H1 (cell line): ENCODE measurements around the gene ARSK. TPM values are rescaled to one million over a fixed set of nuclear protein-coding genes. Genes with fewer than 3 reads are reported as not detected.

Experiments used
- CTCF ChIA-PET: fragments of 300-600 bp; sonication (Branson Sonifier 250); formaldehyde crosslinking; loops from one replicate; lab custom pipeline; 2021; ENCODE audit not compliant: partially characterized antibody; lab: Charles Lee
- POLR2A ChIA-PET: fragments of 300-600 bp; sonication (Branson Sonifier 250); formaldehyde crosslinking; loops from one replicate; lab custom pipeline; 2021; ENCODE audit warnings: inconsistent platforms; ENCODE audit not compliant: partially characterized antibody; lab: Charles Lee
- DNase-seq, 2 experiments: peaks; one replicate each; pipeline versions ENCODE4 v3.0.0 to v3.0.0-alpha.2; 2010 to 2022; ENCODE audit warnings: low spot score in 2 of 2, low read depth in 1 of 2, mixed read lengths in 1 of 2
- FAIRE-seq: peaks from 2 replicates; lab custom pipeline; 2011; peaks lifted over from hg19 to GRCh38; lab: Jason Lieb, UNC
- H2AFZ ChIP-seq: 2 replicates; pipeline ENCODE4 v1.8.1; 2012; ENCODE audit warnings: low read length, inconsistent platforms
- H2AK5ac ChIP-seq: 2 replicates; pipeline ENCODE4 v1.6.1; 2013; ENCODE audit warnings: low read depth, low read length
- H2BK120ac ChIP-seq: replicated peaks from 2 replicates; pipeline ENCODE3; 2013; ENCODE audit warnings: low read depth, low read length, inconsistent platforms
- H2BK12ac ChIP-seq: 2 replicates; pipeline ENCODE4 v1.6.1; 2013; ENCODE audit warnings: low read depth, low read length
- H2BK15ac ChIP-seq: 2 replicates; pipeline ENCODE4 v1.6.1; 2013; ENCODE audit warnings: low read length
- H2BK20ac ChIP-seq: 2 replicates; pipeline ENCODE4 v1.6.1; 2013; ENCODE audit warnings: low read length
- H2BK5ac ChIP-seq: 2 replicates; pipeline ENCODE4 v1.6.1; 2013; ENCODE audit warnings: low read depth, low read length
- H3K14ac ChIP-seq: 2 replicates; pipeline ENCODE4 v1.6.1; 2013; ENCODE audit warnings: inconsistent platforms; ENCODE audit not compliant: insufficient read length
- H3K18ac ChIP-seq: 2 replicates; pipeline ENCODE4 v1.6.1; 2013; ENCODE audit warnings: low read length; ENCODE audit errors: extremely low read depth
- H3K23ac ChIP-seq: 2 replicates; pipeline ENCODE4 v1.6.1; 2013; ENCODE audit warnings: inconsistent platforms; ENCODE audit not compliant: insufficient read length
- H3K23me2 ChIP-seq: 2 replicates; pipeline ENCODE4 v1.6.1; 2013; ENCODE audit warnings: low read depth, low read length
- H3K27ac ChIP-seq: 2 replicates; pipeline ENCODE4 v1.6.1; 2011; ENCODE audit warnings: low read depth, low read length, inconsistent platforms
- H3K27me3 ChIP-seq, 4 experiments: replicated peaks in 1 of 4; 1 replicate in 1 of 4; 2 replicates in 3 of 4; pipeline versions ENCODE4 v1.6.1 to v1.8.1; 2011 to 2013; ENCODE audit warnings: low read length in 3 of 4, mild to moderate bottlenecking in 3 of 4, inconsistent platforms in 2 of 4, mixed read lengths in 2 of 4, moderate library complexity in 1 of 4; ENCODE audit not compliant: control insufficient read depth in 3 of 4, insufficient read depth in 3 of 4; ENCODE audit errors: extremely low read depth in 1 of 4
- H3K36me3 ChIP-seq, 4 experiments: 2 replicates each; pipeline versions ENCODE4 v1.6.1 to v1.8.1; 2011 to 2013; ENCODE audit warnings: mild to moderate bottlenecking in 4 of 4, low read length in 3 of 4, moderate library complexity in 2 of 4, control low read depth in 1 of 4, inconsistent platforms in 1 of 4; ENCODE audit not compliant: insufficient read depth in 4 of 4, control insufficient read depth in 2 of 4
- H3K4ac ChIP-seq: replicated peaks from 2 replicates; pipeline ENCODE3; 2013; ENCODE audit warnings: low read length, low read depth, mixed read lengths, inconsistent platforms; ENCODE audit not compliant: insufficient read length
- H3K4me1 ChIP-seq, 4 experiments: replicated peaks in 1 of 4; 1 replicate in 1 of 4; 2 replicates in 3 of 4; pipeline versions ENCODE4 v1.6.1 to v1.8.1; 2011 to 2013; ENCODE audit warnings: low read length in 3 of 4, inconsistent platforms in 2 of 4, mixed read lengths in 1 of 4; ENCODE audit not compliant: insufficient read depth in 4 of 4, control insufficient read depth in 3 of 4
- H3K4me2 ChIP-seq, 2 experiments: 2 replicates each; pipeline versions ENCODE4 v1.6.1 to v1.8.1; 2011 to 2013; ENCODE audit warnings: low read depth in 2 of 2, low read length in 2 of 2, control low read depth in 1 of 2, inconsistent platforms in 1 of 2, mild to moderate bottlenecking in 1 of 2; ENCODE audit not compliant: insufficient read depth in 1 of 2
- H3K4me3 ChIP-seq, 4 experiments: fragments of 200-600, 300-600 bp in 1 of 4; sonication (generic), shearing (Covaris generic), sonication (Bioruptor Twin) in 1 of 4; 2 replicates each; pipeline versions ENCODE4 v1.5.1 to v1.8.1; 2011 to 2016; ENCODE audit warnings: low read length in 4 of 4, low read depth in 3 of 4, control low read depth in 2 of 4, inconsistent platforms in 2 of 4, mild to moderate bottlenecking in 2 of 4, mixed read lengths in 1 of 4, moderate library complexity in 1 of 4; ENCODE audit not compliant: insufficient read depth in 2 of 4; ENCODE audit errors: extremely low read depth in 1 of 4
- H3K56ac ChIP-seq: replicated peaks from 2 replicates; pipeline ENCODE3; 2013; ENCODE audit warnings: low read depth, mild to moderate bottlenecking, mixed read lengths, low read length, inconsistent platforms; ENCODE audit not compliant: insufficient read length
- H3K79me1 ChIP-seq: 2 replicates; pipeline ENCODE4 v1.6.1; 2013; ENCODE audit warnings: low read depth, low read length, control low read depth
- H3K79me2 ChIP-seq, 2 experiments: 2 replicates each; pipeline versions ENCODE4 v1.6.1 to v1.8.1; 2012 to 2013; ENCODE audit warnings: low read length in 2 of 2, mild to moderate bottlenecking in 2 of 2, inconsistent platforms in 1 of 2; ENCODE audit not compliant: insufficient read depth in 2 of 2, control insufficient read depth in 1 of 2
- H3K9ac ChIP-seq, 4 experiments: replicated peaks in 1 of 4; 1 replicate in 1 of 4; 2 replicates in 3 of 4; pipeline versions ENCODE4 v1.6.1 to v1.8.1; 2011 to 2013; ENCODE audit warnings: low read depth in 3 of 4, low read length in 3 of 4, control low read depth in 2 of 4, mild to moderate bottlenecking in 2 of 4, moderate library complexity in 2 of 4, inconsistent platforms in 1 of 4; ENCODE audit errors: extremely low read depth in 1 of 4
- H3K9me3 ChIP-seq, 2 experiments: 2 replicates each; pipeline versions ENCODE4 v1.6.1 to v1.8.1; 2012 to 2013; ENCODE audit warnings: mild to moderate bottlenecking in 2 of 2, moderate library complexity in 2 of 2, control low read depth in 1 of 2, inconsistent platforms in 1 of 2, low read depth in 1 of 2, low read length in 1 of 2, mixed read lengths in 1 of 2; ENCODE audit not compliant: insufficient read depth in 2 of 2
- H4K20me1 ChIP-seq, 2 experiments: replicated peaks in 1 of 2; 2 replicates each; pipeline versions ENCODE3 to v1.8.1; 2011 to 2013; ENCODE audit warnings: inconsistent platforms in 2 of 2, low read length in 2 of 2, mild to moderate bottlenecking in 1 of 2; ENCODE audit not compliant: insufficient read depth in 2 of 2, control insufficient read depth in 1 of 2
- H4K5ac ChIP-seq: 2 replicates; pipeline ENCODE4 v1.6.1; 2013; ENCODE audit warnings: low read length, low read depth, mixed read lengths, inconsistent platforms; ENCODE audit not compliant: insufficient read length
- H4K8ac ChIP-seq: 2 replicates; pipeline ENCODE4 v1.8.0; 2013; ENCODE audit warnings: mild to moderate bottlenecking, moderate library complexity, low read length, inconsistent platforms; ENCODE audit not compliant: insufficient read depth; ENCODE audit errors: extremely low read depth
- H4K91ac ChIP-seq: replicated peaks from 2 replicates; pipeline ENCODE3; 2013; ENCODE audit warnings: low read length, mixed read lengths, inconsistent platforms; ENCODE audit not compliant: insufficient read length
- CREB1 ChIP-seq: IDR thresholded peaks from 2 replicates; pipeline ENCODE4 v1.6.1; 2012; ENCODE audit warnings: inconsistent platforms
- EP300 ChIP-seq, 2 experiments: IDR thresholded peaks; 1 replicate in 1 of 2; 2 replicates in 1 of 2; pipeline ENCODE4 v1.6.1; 2011 to 2012; ENCODE audit warnings: low read depth in 2 of 2, low read length in 2 of 2, mild to moderate bottlenecking in 2 of 2, borderline replicate concordance in 1 of 2, inconsistent platforms in 1 of 2, moderate library complexity in 1 of 2
- EZH2 ChIP-seq: fragments of 200-600 bp; sonication (generic); IDR thresholded peaks from 2 replicates; pipeline ENCODE4 v1.7.1; 2012; ENCODE audit warnings: low read depth, mild to moderate bottlenecking, moderate library complexity, low read length, inconsistent platforms; ENCODE audit not compliant: severe bottlenecking
- FOSL1 ChIP-seq: IDR thresholded peaks from 2 replicates; pipeline ENCODE4 v1.6.1; 2011; ENCODE audit warnings: mild to moderate bottlenecking, low read depth, low read length, moderate library complexity; ENCODE audit not compliant: insufficient read depth
- KDM4A ChIP-seq: IDR thresholded peaks from one replicate; pipeline ENCODE4 v1.7.1; 2012; ENCODE audit warnings: low read depth, mild to moderate bottlenecking, moderate library complexity, low read length, inconsistent platforms; ENCODE audit not compliant: severe bottlenecking
- MAFK ChIP-seq: IDR thresholded peaks from 2 replicates; pipeline ENCODE4 v1.6.1; 2012; ENCODE audit warnings: low read depth, mild to moderate bottlenecking, improper control_type of control experiment, low read length
- NRF1 ChIP-seq: IDR thresholded peaks from 2 replicates; pipeline ENCODE4 v1.6.1; 2011; ENCODE audit warnings: mild to moderate bottlenecking, low read depth, low read length, improper control_type of control experiment
- RNF2 ChIP-seq: fragments of 200-900, 300-1000 bp; sonication (generic); IDR thresholded peaks from 2 replicates; pipeline ENCODE4 v1.7.1; 2016; ENCODE audit warnings: borderline replicate concordance, low read depth, mild to moderate bottlenecking, antibody characterized with exemption, low read length; ENCODE audit not compliant: poor library complexity, severe bottlenecking; ENCODE audit errors: missing control alignments
- TAF7 ChIP-seq: optimal IDR thresholded peaks from 2 replicates; pipeline ENCODE3; 2011; ENCODE audit warnings: low read depth, mild to moderate bottlenecking, inconsistent platforms, low read length, moderate library complexity, borderline replicate concordance
- TBP ChIP-seq: IDR thresholded peaks from 2 replicates; pipeline ENCODE4 v1.6.1; 2011; ENCODE audit warnings: low read depth, low read length, improper control_type of control experiment
- WGBS, 2 experiments: shearing (Covaris generic) in 1 of 2; methylation state at CpG; one replicate each; pipeline versions ENCODE4 v1.1.6 to v1.1.7; 2013 to 2015; ENCODE audit warnings: low lambda C conversion rate in 2 of 2, mixed read lengths in 2 of 2, inconsistent platforms in 1 of 2, low coverage in 1 of 2, missing lambda C conversion rate in 1 of 2; ENCODE audit not compliant: insufficient replicate concordance in 2 of 2, insufficient coverage in 1 of 2, insufficient read length in 1 of 2; ENCODE audit errors: extremely low coverage in 1 of 2, missing lambda C conversion rate in 1 of 2; 5-methylcytosine and 5-hydroxymethylcytosine counted together
- polyA plus RNA-seq, 7 experiments: library from polyadenylated mRNA; depleted of rRNA in 3 of 7; stranded (reverse) in 5 of 7; unstranded in 2 of 7; fragments of >200 nt in 5 of 7; fragments of 200-250 nt in 2 of 7; gene quantifications; 1 replicate in 5 of 7; 2 replicates in 1 of 7; 4 replicates in 1 of 7; pipeline versions ENCODE4 v1.2.1 to v1.2.3, GENCODE V29; 2011 to 2013; ENCODE audit warnings: missing spikeins in 2 of 7, mixed read lengths in 2 of 7
- total RNA-seq: library from RNA; stranded (reverse); fragmentation: NEBNext Ultra II Directional; extraction: Animal tissue kit (Norgen Biotek cat#: 25700); gene quantifications from 2 replicates; pipeline ENCODE4 v1.2.1, GENCODE V29; 2021
- TF ChIP-seq, protein P1 (sequence below): IDR thresholded peaks from 2 replicates; pipeline ENCODE4 v1.6.1; 2011; ENCODE audit warnings: low read depth, mild to moderate bottlenecking, low read length; ENCODE audit not compliant: insufficient read depth
- TF ChIP-seq, protein P2 (sequence below): IDR thresholded peaks from 2 replicates; pipeline ENCODE4 v1.6.1; 2011; ENCODE audit warnings: low read length, improper control_type of control experiment

ARSK gene
- total and polyA plus RNA-seq, 2 of the 8 experiments (the other 6 are each of a cell fraction or from before 2014, with no cell fraction given) = 8.4 to 14.1 TPM

DNA sequence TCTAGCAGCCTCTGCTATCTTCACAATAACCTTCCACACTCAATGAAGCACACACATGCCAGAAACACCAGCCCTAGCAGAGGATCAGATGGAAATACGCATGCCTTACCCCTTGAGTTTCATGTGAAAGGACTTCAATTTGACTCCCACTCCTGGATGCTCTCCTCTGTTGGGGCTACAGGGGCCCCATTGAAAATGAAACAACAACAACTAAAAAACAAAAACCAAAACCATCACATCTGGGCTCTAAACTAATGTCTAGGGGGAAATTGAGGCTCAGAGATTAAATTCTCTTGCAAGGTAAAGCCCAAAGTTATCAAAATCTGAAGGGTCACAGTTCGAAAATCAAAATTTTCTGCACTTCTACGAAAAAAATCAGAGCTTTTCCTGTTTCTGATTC is 83.7 kb downstream of the ARSK start:
- H3K4ac ChIP-seq = no peak overlapping the region
- ChIA-PET POLR2A (no interaction called here), CTCF (no interaction called here)
- no peaks in the 10 kb centered on the region for H3K79me2 ChIP-seq
- H3K4me3 ChIP-seq = no peak overlapping the region
- H3K27ac ChIP-seq = no peak overlapping the region
- no peak overlapping the region for H3K56ac ChIP-seq
- no peaks in the 10 kb centered on the region for H3K27me3 ChIP-seq
- no peak overlapping the region for H4K8ac ChIP-seq
- no peak overlapping the region for H4K91ac ChIP-seq
- no peak overlapping the region for H2BK15ac ChIP-seq
- no peak overlapping the region for H3K18ac ChIP-seq
- no peak overlapping the region for H2BK5ac ChIP-seq
- no peak overlapping the region for H2BK120ac ChIP-seq
- no peak overlapping the region for H2BK20ac ChIP-seq
- no peak overlapping the region for H3K4me2 ChIP-seq
- TF ChIP-seq FOSL1 = no peak
- TF ChIP-seq, protein P1, sequence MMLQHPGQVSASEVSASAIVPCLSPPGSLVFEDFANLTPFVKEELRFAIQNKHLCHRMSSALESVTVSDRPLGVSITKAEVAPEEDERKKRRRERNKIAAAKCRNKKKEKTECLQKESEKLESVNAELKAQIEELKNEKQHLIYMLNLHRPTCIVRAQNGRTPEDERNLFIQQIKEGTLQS = no peak
- no peak for TF ChIP-seq MAFK
- TF ChIP-seq TBP = no peak
- TF ChIP-seq, protein P2, sequence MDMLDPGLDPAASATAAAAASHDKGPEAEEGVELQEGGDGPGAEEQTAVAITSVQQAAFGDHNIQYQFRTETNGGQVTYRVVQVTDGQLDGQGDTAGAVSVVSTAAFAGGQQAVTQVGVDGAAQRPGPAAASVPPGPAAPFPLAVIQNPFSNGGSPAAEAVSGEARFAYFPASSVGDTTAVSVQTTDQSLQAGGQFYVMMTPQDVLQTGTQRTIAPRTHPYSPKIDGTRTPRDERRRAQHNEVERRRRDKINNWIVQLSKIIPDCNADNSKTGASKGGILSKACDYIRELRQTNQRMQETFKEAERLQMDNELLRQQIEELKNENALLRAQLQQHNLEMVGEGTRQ = no peak
- TF ChIP-seq CREB1 = no peak
- TF ChIP-seq EZH2 = no peak
- no peak for TF ChIP-seq EP300 (IDR thresholded peaks at IDR 0.05; ENCODE audit: borderline replicate concordance in 1 of 2, low read depth in 2 of 2, low read length in 2 of 2)
- TF ChIP-seq TAF7 = no peak
- TF ChIP-seq RNF2 = no peak
- TF ChIP-seq NRF1 = no peak
- TF ChIP-seq KDM4A = no peak
- no peaks in the 10 kb centered on the region for H3K36me3 ChIP-seq
- no peak overlapping the region for H3K14ac ChIP-seq
- H3K4me1 ChIP-seq = no peaks in the 10 kb centered on the region
- DNase-seq = no peak
- no peaks in the 10 kb centered on the region for H3K9me3 ChIP-seq
- no peaks in the 10 kb centered on the region for H3K23me2 ChIP-seq
- H4K5ac ChIP-seq = no peak overlapping the region
- no peak overlapping the region for H2BK12ac ChIP-seq
- no peaks in the 10 kb centered on the region for H3K79me1 ChIP-seq
- H4K20me1 ChIP-seq = no peaks in the 10 kb centered on the region
- no peak overlapping the region for H3K23ac ChIP-seq
- no peak overlapping the region for H3K9ac ChIP-seq
- no peak overlapping the region for H2AK5ac ChIP-seq
- WGBS, 2 experiments = 83% methylated on average over 3 of the region's 3 CpGs; no CpG with 5 or more reads in 1 of the 2 experiments
- H2AFZ ChIP-seq = no peak overlapping the region
- no peak for FAIRE-seq
